GM21526 (cell line): ENCODE results near the gene ALDH16A1.
"Not testable (repeated sequence)": the region's sequence is repeated elsewhere in the genome, so short reads cannot be mapped to it uniquely, and the experiment has no call there.

Experiments used
- ATAC-seq: cut with Tn5 transposase; IDR thresholded peaks from one replicate; pipeline ENCODE4 v1.9.1; 2021; ENCODE audit warnings: moderate library complexity; ENCODE audit not compliant: unreplicated experiment, low FRiP score

ALDH16A1 gene

GRCh38 chr19:49439836-49440235, 13.2 kb upstream of the ALDH16A1 start:
- no peak for ATAC-seq

GRCh38 chr19:49440439-49441209, 12.4 kb upstream of the ALDH16A1 start:
- ATAC-seq: no peak

GRCh38 chr19:49441210-49441959, 11.6 kb upstream of the ALDH16A1 start, which contains the start of gene SLC17A7:
Gene SLC17A7 (minus strand): TSS chr19:49441527. CDS start chr19:49441379, 148 bp downstream.
- ATAC-seq: no peak

GRCh38 chr19:49441960-49442350, 11.1 kb upstream of the ALDH16A1 start:
- no peak for ATAC-seq

GRCh38 chr19:49442354-49442753, 10.7 kb upstream of the ALDH16A1 start:
- ATAC-seq: no peak

- ATAC-seq: peak; percentile 4
Observed at GRCh38 chr19:49442771-49443365, 10.2 kb upstream of the ALDH16A1 start.

- peak; percentile 52 for ATAC-seq
Observed at GRCh38 chr19:49443366-49444099, 9.5 kb upstream of the ALDH16A1 start.

GRCh38 chr19:49444100-49444700, 8.8 kb upstream of the ALDH16A1 start:
- not testable (repeated sequence) for ATAC-seq

- ATAC-seq: no peak
Observed at GRCh38 chr19:49445997-49446396, 7.0 kb upstream of the ALDH16A1 start.

GRCh38 chr19:49447485-49448431, 5.3 kb upstream of the ALDH16A1 start:
- no peak for ATAC-seq

- ATAC-seq: no peak
Observed at GRCh38 chr19:49448432-49448786, 4.6 kb upstream of the ALDH16A1 start.

- no peak for ATAC-seq
Observed at GRCh38 chr19:49450405-49450804, 2.6 kb upstream of the ALDH16A1 start.

- peak; percentile 46 for ATAC-seq
Observed at GRCh38 chr19:49451430-49452181, 1.4 kb upstream of the ALDH16A1 start, which contains the start of gene PIH1D1. Gene PIH1D1 (minus strand): TSS chr19:49451814. CDS start chr19:49451574, 240 bp downstream.

- no peak for ATAC-seq
Observed at GRCh38 chr19:49453757-49454240, 774 bp downstream of the ALDH16A1 start.

GRCh38 chr19:49455773-49456172, 2.7 kb downstream of the ALDH16A1 start:
- ATAC-seq: no peak

- ATAC-seq: no peak
Observed at GRCh38 chr19:49456326-49456725, 3.3 kb downstream of the ALDH16A1 start.

GRCh38 chr19:49458567-49458903, 5.5 kb downstream of the ALDH16A1 start:
- no peak for ATAC-seq

- ATAC-seq: no peak
Observed at GRCh38 chr19:49459388-49459787, 6.4 kb downstream of the ALDH16A1 start.
